Panc1 (cell line): ENCODE results near the gene FCHSD2.
A peak's percentile ranks its signal among the peaks of the same experiment; 100 is the strongest.

Experiments used
- CTCF ChIP-seq: fragments of 450-650 bp; IDR thresholded peaks from 2 replicates; pipeline ENCODE4 v1.5.1; 2017; ENCODE audit warnings: mild to moderate bottlenecking
- POLR2AphosphoS5 ChIP-seq: IDR thresholded peaks from 2 replicates; pipeline ENCODE4 v1.6.1; 2012; ENCODE audit warnings: mild to moderate bottlenecking, low read depth, low read length, moderate library complexity
- TCF7L2 ChIP-seq: IDR thresholded peaks from 2 replicates; pipeline ENCODE4 v1.6.1; 2011; ENCODE audit warnings: mild to moderate bottlenecking, low read depth, low read length, inconsistent platforms

GRCh38 chr11:72981971-72982685 is 160.0 kb downstream of the FCHSD2 start:
- TF ChIP-seq CTCF (0 out of 2 replicates have a peak, but pooled peaks have one; percentile 2), POLR2AphosphoS5 (no peak), TCF7L2 (no peak)
